SH-SY5Y (cell line): ENCODE results near the gene CMSS1.

ENCODE experiments used
- GATA2 ChIP-seq: IDR thresholded peaks from 2 replicates; pipeline ENCODE4 v1.6.1; 2011; ENCODE audit warnings: mild to moderate bottlenecking, low read depth, low read length
- GATA3 ChIP-seq: IDR thresholded peaks from 2 replicates; pipeline ENCODE4 v1.6.1; 2011; ENCODE audit warnings: low read depth, mild to moderate bottlenecking, low read length, moderate library complexity

GRCh38 chr3:100044369-100044768, 226.7 kb downstream of the CMSS1 start:
- TF ChIP-seq GATA2 (no peak), GATA3 (no peak)
